Fibroblast of peridontal ligament (primary cell): ENCODE data around the gene FKBP8.

Experiments
- DNase-seq: peaks from one replicate; pipeline ENCODE4 v3.0.0-alpha.2; 2010; ENCODE audit errors: extremely low read depth

FKBP8 gene

GRCh38 chr19:18502246-18502637 lies 41.1 kb downstream of the FKBP8 start:
- no peak for DNase-seq

- no peak for DNase-seq
These were observed 41.5 kb downstream of the FKBP8 start for GRCh38 chr19:18501832-18502231.

- no peak for DNase-seq
These were observed 42.0 kb downstream of the FKBP8 start for GRCh38 chr19:18501351-18501750.

GRCh38 chr19:18500799-18501198 lies 42.6 kb downstream of the FKBP8 start:
- DNase-seq: no peak

DNA sequence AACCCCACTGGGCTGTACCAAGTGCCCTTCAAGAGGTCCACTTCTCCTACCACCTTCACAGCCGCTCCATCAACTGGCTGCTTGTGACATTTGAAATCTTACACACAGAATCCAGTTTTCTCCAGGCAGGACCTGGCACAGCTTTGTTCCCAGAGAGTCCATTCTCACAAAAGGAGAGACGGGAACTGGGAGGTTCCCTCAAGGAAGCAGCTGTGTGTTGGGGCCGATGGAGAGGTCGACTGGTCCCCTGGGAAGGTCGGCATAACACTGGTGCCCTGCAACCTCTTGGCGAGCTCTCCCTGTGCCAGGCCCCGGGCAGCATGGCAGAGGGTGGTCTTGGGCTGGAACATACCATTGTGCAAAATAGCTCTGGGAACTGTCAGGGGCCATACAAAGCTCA lies 43.0 kb downstream of the FKBP8 start:
- no peak for DNase-seq

GRCh38 chr19:18499055-18499775 lies 44.2 kb downstream of the FKBP8 start:
- DNase-seq: no peak

DNA sequence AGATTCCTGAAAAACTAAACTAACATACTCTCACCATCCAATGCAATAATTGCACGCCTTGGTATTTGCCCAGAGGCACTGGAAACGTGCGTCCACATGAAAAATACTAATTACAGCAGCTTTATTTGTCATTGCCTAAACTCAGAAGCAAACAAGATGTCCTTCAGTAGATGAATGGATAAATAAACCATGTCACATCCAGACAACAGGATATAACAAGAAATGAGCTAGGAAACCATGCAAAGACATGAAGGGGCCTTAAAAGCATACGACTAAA lies 46.5 kb downstream of the FKBP8 start:
- no peak for DNase-seq

DNA sequence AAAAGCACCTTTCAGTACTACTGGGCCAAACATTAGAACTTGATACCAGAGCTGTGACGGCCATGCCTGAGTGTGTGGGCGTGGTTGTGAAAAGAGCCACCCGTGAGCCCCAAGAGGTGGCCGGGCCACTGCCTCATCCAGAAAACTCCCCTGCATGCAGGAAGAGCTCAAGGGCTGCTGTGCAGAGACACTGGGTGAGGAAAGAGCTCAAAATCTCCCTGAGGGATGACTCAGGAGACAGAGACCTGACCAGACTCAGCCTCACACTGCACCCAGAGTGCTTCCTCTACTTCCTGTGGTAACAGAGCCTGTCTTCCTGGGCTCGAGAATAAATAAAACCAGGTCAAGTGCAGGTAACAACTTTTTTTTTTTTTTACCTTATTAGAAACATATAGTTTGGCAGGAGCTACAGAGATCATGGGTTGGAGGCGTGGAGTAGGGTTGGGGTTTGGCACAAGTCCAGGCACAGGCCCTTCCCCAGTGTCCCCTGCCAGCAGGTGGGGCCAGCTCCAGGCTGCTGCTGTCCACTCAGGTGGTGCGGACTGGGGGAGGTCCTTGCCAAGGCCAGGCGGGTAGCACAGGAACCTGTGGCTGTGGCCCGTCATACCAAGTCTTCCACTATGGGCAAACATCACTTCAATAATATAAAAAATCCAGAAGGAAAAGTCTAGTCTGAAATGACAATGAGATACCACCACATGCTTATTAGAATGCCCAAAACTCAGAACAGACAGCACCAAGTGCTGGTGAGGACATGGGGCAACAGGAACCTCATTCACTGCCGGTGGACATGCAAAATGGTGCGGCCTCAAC lies 47.0 kb downstream of the FKBP8 start:
- no peak for DNase-seq

GRCh38 chr19:18495204-18495911 lies 48.0 kb downstream of the FKBP8 start:
- no peak for DNase-seq

DNA sequence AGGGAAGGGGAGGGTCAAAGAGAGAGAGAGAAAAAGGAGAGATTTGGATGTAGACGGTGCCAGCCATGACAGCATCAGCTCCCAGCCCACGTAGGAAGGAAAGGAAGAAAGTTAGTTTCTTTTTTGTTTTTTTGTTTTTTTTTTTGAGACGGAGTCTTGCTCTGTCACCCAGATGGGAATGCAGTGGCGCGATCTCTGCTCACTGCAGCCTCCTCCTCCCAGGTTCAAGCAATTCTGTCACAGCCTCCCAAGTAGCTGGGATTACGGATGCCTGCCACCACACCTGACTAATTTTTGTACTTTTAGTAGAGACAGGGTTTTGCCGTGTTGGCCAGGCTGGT lies 49.1 kb downstream of the FKBP8 start:
- DNase-seq: peak; percentile 51

- no peak for DNase-seq
These were observed 49.7 kb downstream of the FKBP8 start for GRCh38 chr19:18493440-18494266.

- DNase-seq: no peak
These were observed 51.1 kb downstream of the FKBP8 start for GRCh38 chr19:18491995-18492953.

GRCh38 chr19:18490728-18491127 lies 52.6 kb downstream of the FKBP8 start:
- no peak for DNase-seq

DNA sequence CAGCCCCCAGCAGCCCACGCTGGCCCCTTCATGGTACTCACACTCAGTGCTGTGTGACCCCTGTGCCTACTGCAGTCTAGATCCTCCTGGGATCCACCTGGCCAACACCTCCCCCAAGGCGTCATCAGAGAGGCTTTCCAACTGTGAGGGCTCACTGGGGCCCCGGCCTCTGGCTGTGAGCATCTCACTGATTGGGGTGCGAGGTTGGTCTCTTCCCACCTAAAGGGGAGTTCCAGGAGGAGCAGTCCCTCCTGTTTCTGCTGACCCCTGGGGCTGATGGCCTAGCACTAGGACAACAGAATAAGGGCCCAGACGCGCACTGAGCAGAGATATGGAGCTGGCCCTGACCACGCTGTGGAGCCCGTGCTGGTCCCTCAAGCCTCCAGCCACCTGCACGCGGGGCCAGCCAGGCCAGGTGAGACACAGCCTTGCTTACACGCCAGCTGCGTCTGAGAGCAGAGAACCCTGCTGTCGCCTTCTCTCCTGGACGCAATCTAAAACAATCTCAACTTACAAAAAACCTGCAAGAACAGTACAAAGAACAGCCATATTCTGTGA lies 53.7 kb downstream of the FKBP8 start:
- DNase-seq: no peak

DNA sequence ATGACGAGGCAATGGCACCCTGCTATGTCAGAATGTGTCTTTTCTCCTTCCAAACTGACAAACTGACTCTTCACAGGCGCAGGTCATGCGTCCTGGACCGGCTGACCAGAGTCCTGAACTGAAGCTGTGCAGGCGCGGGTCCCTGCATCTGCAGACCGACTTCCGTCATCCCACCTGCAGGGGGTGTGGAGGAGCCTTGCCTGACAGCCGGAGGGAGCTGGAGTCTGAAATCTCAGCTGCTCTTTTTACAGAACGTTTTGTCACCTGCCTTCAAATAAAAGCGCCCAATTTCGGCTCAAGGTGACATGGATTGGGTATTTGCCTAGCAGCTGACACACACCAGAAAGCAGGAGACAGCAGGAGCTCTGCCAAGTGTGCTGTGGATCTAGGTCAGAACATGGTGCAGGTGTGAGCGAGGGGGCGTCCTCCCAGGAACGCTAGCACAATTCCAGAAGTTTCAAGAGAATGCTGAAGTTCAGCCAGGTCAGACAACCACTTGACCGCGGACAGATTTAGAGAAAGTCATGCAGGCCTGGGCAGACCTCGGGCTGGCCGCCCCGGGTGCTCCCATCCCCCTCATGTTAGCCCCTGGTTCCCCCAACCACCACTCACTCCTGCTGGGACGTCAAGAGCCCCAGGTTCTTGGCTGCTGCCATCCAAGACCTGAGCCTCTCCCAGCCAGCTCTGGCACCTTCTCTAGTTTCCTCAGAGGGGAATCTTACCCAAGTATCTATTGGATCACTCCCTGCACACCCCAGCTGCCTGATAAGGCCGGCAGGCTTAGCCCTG lies 54.3 kb downstream of the FKBP8 start:
- no peak for DNase-seq

GRCh38 chr19:18488403-18488723 lies 55.0 kb downstream of the FKBP8 start:
- DNase-seq: peak; percentile 31

GRCh38 chr19:18487576-18488402 lies 55.6 kb downstream of the FKBP8 start:
- DNase-seq: no peak

DNA sequence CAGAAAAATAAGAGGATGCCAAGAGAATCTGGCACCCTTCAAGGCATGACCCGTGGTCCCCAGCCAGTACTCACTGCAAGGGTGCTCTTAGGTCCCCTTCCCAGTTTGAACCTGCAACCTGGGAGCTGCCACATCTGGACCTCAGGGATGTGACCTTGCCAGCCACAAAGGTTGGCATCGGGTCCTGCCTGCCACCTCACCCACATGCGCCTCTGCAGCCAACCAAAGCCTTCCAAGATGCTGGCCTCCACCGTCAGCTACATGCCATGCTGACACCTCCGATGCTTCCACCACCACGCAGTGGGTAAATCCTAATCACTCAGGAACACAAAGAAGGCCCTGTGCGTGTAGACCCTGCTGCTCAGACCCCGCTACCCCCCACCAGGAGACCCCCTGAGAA lies 56.6 kb downstream of the FKBP8 start:
- DNase-seq: no peak

GRCh38 chr19:18484992-18485391 lies 58.4 kb downstream of the FKBP8 start:
- no peak for DNase-seq
